Measurements from ENCODE around the gene MYO1C. TPM values are rescaled to one million over a fixed set of nuclear protein-coding genes. Genes with fewer than 3 reads are reported as not detected.

MYO1C gene
- total and polyA plus RNA-seq, 9 of the 15 experiments (the other 6 are each of a cell fraction or from before 2014, with no cell fraction given) = 0.46 to 32.5 (median 11.6) TPM

GRCh38 chr17:1490643-1491442 lies 1.6 kb downstream of the MYO1C start (continued):
- TF ChIP-seq POLR2B (IDR thresholded peaks at IDR 0.05; ENCODE audit: low read depth, partially characterized antibody) (peak; percentile 39), JUND (IDR thresholded peaks at IDR 0.05; ENCODE audit: borderline replicate concordance, low read depth, low read length) (peak; percentile 26; the same call in 1 of the 2 replicates), JUND (tag; IDR thresholded peaks at IDR 0.05; ENCODE audit: borderline replicate concordance, low read depth, low read length) (no peak), ETV5 (CRISPR knock-in tag; IDR thresholded peaks at IDR 0.05; ENCODE audit: low read depth) (0 out of 2 replicates have a peak, but pooled peaks have one; percentile 39), MYNN (IDR thresholded peaks at IDR 0.05) (no peak), MYNN (CRISPR knock-in tag; IDR thresholded peaks at IDR 0.05) (no peak), NFRKB (IDR thresholded peaks at IDR 0.05; ENCODE audit: low read depth) (no peak), ZC3H8 (IDR thresholded peaks at IDR 0.05) (no peak), RCOR1 (IDR thresholded peaks at IDR 0.05; ENCODE audit: borderline replicate concordance in 1 of 2, low read depth in 2 of 2, low read length in 2 of 2) (no peak), ZNF175 (CRISPR knock-in tag; IDR thresholded peaks at IDR 0.05; ENCODE audit: low read depth) (no peak), TCFL5 (CRISPR knock-in tag; conservative IDR thresholded peaks at IDR 0.05) (no peak), EP300 (IDR thresholded peaks at IDR 0.05; ENCODE audit: low read length) (peak; percentile 75), ARID4B (CRISPR knock-in tag; IDR thresholded peaks at IDR 0.05) (peak; percentile 74), HMGN3 (IDR thresholded peaks at IDR 0.05; ENCODE audit: borderline replicate concordance, extremely low read depth, insufficient read length, low read depth, low read length) (peak; percentile 38), ZFP36 (IDR thresholded peaks at IDR 0.05; ENCODE audit: low read depth, low read length, partially characterized antibody) (peak; percentile 49), NFE2 (IDR thresholded peaks at IDR 0.05; ENCODE audit: low read depth) (no peak), FOSL1 (tag; conservative IDR thresholded peaks at IDR 0.05) (no peak), XRCC4 (IDR thresholded peaks at IDR 0.05; ENCODE audit: extremely low read depth, insufficient read depth, insufficient read length) (no peak), WHSC1 (IDR thresholded peaks at IDR 0.05; ENCODE audit: low read length) (no peak), ZNF280A (IDR thresholded peaks at IDR 0.05; ENCODE audit: low read depth, partially characterized antibody) (no peak), NR2F6 (CRISPR knock-in tag; IDR thresholded peaks at IDR 0.05) (no peak), ATF4 (CRISPR knock-in tag; IDR thresholded peaks at IDR 0.05) (no peak), CC2D1A (IDR thresholded peaks at IDR 0.05) (peak; percentile 70; the same call in 1 of the 2 replicates)
